ENCODE data around the gene ADGRL3.
"Not testable (repeated sequence)": the region's sequence is repeated elsewhere in the genome, so short reads cannot be mapped to it uniquely, and the experiment has no call there.

The ADGRL3 gene

GRCh38 chr4:61293707-61294400, 93.7 kb downstream of the ADGRL3 start:
- no peak for FAIRE-seq

- FAIRE-seq = no peak
Observed at GRCh38 chr4:61294936-61295335, 94.8 kb downstream of the ADGRL3 start.

GRCh38 chr4:61296144-61296543, 96.0 kb downstream of the ADGRL3 start:
- FAIRE-seq = no peak

GRCh38 chr4:61298178-61298740, 98.1 kb downstream of the ADGRL3 start:
- no peak for FAIRE-seq

- FAIRE-seq = no peak
Observed at GRCh38 chr4:61299316-61299715, 99.2 kb downstream of the ADGRL3 start.

GRCh38 chr4:61300266-61300844, 100.2 kb downstream of the ADGRL3 start:
- no peak for FAIRE-seq

GRCh38 chr4:61301271-61301670, 101.1 kb downstream of the ADGRL3 start:
- no peak for FAIRE-seq

GRCh38 chr4:61308033-61308432, 107.9 kb downstream of the ADGRL3 start:
- no peak for FAIRE-seq

- no peak for FAIRE-seq
Observed at GRCh38 chr4:61309616-61310015, 109.5 kb downstream of the ADGRL3 start.

GRCh38 chr4:61312526-61312925, 112.4 kb downstream of the ADGRL3 start:
- FAIRE-seq = no peak

GRCh38 chr4:61318431-61318830, 118.3 kb downstream of the ADGRL3 start:
- no peak for FAIRE-seq

GRCh38 chr4:61319156-61319555, 119.0 kb downstream of the ADGRL3 start:
- FAIRE-seq = no peak

GRCh38 chr4:61320154-61320553, 120.0 kb downstream of the ADGRL3 start:
- FAIRE-seq = no peak

- no peak for FAIRE-seq
Observed at GRCh38 chr4:61320631-61321030, 120.5 kb downstream of the ADGRL3 start.

- FAIRE-seq = no peak
Observed at GRCh38 chr4:61332693-61333092, 132.6 kb downstream of the ADGRL3 start.

GRCh38 chr4:61333490-61333889, 133.4 kb downstream of the ADGRL3 start:
- no peak for FAIRE-seq

- no peak for FAIRE-seq
Observed at GRCh38 chr4:61335241-61335763, 135.2 kb downstream of the ADGRL3 start.

GRCh38 chr4:61336488-61336887, 136.4 kb downstream of the ADGRL3 start:
- no peak for FAIRE-seq

GRCh38 chr4:61336916-61337315, 136.8 kb downstream of the ADGRL3 start:
- no peak for FAIRE-seq

GRCh38 chr4:61342061-61342460, 141.9 kb downstream of the ADGRL3 start:
- FAIRE-seq = no peak

- no peak for FAIRE-seq
Observed at GRCh38 chr4:61350932-61351331, 150.8 kb downstream of the ADGRL3 start.

GRCh38 chr4:61356696-61357095, 156.6 kb downstream of the ADGRL3 start:
- no peak for FAIRE-seq

GRCh38 chr4:61359301-61359700, 159.2 kb downstream of the ADGRL3 start:
- no peak for FAIRE-seq

GRCh38 chr4:61372817-61373216, 172.7 kb downstream of the ADGRL3 start:
- not testable (repeated sequence) for FAIRE-seq
